NCI-H1092 (cell line): ENCODE results near the gene CDK5.
"Not testable (repeated sequence)": the region's sequence is repeated elsewhere in the genome, so short reads cannot be mapped to it uniquely, and the experiment has no call there.

ENCODE experiments used
- DNase-seq: peaks from one replicate; lab custom pipeline; 2025; lab: John Stamatoyannopoulos, UW

CDK5 gene

DNA sequence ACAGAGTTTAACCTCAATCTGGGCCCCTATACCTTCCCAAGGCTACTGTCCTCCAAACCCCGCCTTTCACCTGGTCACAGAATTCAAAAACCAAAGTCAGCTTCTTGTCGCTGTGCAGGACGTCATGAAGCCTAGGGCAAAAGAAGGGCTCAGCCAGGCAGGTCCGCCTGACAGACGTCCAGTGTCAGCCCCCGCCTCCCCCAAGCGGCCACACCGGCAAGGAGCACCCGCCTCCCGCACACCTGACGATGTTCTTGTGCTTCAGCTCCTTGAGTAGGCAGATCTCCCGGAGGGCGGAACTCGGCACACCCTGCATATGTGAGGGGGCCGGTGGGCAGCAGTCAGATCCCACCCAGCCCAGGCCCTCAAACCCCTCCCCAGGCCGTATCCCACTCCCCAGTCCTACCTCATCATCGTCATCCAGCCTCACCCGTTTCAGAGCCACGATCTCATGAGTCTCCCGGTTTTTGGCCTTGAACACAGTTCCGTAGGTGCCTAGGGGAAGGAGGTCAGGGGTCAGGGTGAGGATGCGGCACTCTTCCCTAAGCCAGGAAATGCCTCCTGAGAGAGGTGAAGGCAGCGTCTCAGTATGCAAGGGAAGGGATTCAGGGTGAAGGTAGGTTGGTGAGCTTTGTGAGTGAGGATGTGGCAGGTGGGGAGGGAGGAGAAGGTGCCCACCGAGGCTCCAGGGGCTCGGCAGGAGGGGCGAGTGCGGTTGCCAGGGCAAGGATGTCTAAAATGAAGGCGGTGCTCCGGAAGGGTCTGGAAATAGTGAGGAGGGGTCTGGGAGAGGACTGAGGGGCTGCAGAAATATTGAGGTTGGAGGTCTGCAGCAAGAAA lies 811 bp downstream of the CDK5 start:
- DNase-seq: no peak

DNA sequence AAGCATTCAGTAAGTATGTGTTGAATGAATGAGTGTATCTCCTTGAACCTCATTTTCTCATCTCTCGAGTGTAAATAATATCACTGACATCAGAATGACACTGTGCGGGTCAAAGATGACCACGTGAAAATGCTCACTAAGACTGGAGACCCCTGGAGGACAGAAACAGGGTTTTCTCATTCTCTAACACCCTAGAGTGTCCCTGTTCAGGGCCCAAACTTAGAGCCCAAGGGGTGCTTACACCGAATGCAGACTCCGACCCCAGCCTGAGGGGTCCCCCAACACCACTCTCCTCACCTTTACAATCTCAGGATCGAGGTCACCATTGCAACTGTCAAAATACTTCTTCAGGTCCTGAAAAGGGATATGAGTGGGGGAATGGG lies 1.4 kb downstream of the CDK5 start:
- no peak for DNase-seq

DNA sequence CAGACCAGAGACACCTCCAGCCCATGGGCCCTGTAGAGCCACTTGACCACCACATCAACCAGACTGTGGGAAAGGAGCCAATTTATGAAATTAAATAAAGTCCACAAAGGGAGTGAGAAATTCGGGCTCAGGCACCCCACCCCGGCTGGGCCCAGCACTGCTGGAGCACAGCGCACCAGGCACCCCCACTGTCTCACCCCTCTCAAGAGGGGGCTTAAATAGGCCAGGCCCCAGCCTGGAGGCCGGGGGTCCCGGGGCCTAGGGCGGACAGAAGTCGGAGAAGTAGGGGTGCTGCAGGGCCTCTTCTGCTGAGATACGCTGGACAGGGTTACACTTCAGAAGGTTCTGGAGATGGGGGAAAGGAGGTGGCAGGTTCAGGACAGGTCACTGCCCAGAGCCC lies 3.9 kb downstream of the CDK5 start:
- no peak for DNase-seq

DNA sequence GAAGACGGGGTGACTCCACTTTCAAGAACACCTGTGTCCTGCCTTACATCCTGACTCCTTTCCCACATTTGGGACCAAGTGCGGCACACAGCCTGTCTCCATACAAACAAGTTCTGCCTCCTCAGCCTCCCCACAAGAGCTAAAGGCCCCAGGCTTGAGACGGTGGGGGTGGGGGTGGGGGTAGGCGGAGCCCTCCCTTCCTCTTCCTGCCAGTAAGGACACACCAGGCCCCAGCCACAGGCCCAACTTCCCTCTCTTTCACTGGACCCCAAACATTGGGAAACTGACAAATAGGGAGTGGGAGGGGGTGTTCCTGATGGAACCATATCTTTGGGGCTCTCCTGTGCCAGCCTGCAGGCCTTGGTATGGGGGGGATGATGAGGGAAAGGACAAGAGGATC lies 4.6 kb downstream of the CDK5 start:
- DNase-seq: no peak

DNA sequence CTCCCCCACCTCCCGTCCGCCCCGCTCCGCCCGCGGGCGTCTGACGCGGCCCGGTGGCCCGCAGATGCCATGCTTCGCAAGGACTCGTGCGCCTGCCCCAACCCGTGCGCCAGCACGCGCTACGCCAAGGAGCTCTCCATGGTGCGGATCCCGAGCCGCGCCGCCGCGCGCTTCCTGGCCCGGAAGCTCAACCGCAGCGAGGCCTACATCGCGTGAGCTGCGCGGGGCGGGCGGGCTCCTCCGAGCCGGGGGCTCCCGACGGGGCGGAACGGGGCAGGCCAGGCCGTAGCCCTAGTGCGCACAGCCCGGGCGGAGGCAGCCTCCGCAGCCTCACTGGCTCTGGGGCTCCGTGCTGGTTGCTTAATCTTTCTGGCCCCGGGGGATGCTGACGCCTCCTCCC lies 6.6 kb downstream of the CDK5 start:
- DNase-seq: no peak

DNA sequence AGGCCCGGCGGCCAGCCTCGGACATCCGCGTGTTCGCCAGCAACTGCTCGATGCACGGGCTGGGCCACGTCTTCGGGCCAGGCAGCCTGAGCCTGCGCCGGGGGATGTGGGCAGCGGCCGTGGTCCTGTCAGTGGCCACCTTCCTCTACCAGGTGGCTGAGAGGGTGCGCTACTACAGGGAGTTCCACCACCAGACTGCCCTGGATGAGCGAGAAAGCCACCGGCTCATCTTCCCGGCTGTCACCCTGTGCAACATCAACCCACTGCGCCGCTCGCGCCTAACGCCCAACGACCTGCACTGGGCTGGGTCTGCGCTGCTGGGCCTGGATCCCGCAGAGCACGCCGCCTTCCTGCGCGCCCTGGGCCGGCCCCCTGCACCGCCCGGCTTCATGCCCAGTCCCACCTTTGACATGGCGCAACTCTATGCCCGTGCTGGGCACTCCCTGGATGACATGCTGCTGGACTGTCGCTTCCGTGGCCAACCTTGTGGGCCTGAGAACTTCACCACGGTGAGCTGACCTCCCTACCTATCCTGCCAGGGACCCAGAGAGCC lies 8.7 kb downstream of the CDK5 start:
- no peak for DNase-seq

DNA sequence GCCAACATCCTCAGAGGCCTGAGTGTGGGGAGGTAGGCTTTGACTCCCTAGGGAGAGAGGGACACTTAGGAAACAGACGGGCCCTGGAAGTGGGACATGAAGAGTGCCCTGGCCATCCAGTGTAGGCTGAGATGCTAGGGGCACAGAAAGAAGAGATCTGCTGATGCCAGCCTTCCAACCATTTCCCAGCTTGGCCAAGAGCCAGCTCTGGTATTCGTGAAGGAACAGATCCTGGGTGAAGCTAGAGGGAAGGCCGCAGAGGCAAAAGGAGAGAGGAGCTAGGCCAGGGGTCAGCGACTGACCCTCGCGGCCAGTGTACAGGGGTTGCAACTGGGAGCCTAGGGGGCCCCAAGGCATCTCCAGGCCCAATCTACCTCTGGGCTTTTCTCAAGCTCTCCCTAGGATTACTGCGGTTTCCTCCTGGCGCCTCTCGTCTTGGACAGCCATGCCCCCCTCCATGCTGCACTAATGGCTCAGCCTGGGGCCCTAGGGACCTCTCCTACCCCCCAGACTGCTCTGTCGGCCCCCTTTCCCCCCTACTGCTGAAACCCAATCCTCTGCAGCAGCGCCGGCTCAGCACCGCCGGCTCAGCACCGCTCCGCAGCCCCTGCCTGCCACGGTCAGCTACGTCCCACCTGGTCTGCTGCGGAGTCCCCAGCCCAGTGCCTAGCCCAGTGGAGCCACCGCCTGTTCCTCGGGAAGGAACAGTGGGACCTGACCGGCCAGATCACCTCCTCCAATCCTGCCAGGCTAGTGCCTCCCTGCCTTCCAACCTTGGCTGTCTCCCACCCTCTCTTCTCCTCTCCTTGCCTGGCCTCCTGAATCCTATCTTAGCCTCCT lies 9.5 kb downstream of the CDK5 start, which contains the start of gene ASIC3:
Gene ASIC3, plus strand, starts transcription at position 556 of the 840 bp plus-strand sequence. CDS start 355 bp downstream, outside the sequence.
- no peak for DNase-seq

DNA sequence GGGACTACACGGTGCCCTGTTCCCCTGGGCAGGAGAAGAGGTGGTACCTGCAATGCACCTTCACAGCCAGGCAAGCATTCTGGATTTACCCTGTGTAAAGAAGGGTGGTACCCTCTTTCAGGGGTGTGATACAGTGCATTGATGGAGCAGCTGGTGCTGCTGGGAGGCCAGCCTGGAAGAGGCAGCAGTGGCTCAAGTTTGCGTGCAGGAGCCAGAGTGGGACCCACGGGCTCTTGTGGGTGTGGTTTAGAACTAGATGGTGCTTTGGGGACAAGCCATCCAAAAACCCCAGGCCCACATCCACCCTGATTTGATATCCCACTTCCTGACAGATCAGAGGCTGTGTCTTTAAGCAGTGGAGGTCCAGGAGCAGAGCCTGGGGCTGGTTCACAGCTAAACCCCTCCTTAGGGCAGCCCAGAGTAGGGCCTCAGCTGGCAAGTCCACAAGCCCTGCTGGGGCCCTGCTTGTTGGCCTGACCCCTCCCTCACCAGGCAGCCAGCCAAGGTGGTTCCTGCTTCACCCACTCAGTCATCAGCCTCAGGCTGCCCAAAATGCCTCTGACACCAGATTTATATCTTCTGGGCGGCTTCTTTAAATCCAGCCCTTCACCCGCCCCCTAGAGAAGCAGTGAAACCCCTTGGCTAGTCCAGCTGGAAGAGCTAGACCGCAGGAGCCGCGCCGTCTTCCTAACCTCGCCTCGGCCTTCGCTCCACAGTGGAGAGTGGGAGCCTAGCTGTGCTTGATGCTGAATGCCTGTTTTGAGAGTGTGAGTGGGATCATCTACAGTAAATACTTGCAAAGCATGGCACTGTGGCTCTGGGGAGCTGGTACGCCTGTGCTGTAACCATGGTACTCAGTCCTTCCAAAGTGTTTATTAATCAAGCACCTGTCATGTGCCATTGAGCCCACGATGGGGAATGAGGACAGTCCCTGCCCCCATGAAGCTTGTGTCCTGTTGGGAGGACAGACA lies 10.8 kb downstream of the CDK5 start:
- DNase-seq: no peak

DNA sequence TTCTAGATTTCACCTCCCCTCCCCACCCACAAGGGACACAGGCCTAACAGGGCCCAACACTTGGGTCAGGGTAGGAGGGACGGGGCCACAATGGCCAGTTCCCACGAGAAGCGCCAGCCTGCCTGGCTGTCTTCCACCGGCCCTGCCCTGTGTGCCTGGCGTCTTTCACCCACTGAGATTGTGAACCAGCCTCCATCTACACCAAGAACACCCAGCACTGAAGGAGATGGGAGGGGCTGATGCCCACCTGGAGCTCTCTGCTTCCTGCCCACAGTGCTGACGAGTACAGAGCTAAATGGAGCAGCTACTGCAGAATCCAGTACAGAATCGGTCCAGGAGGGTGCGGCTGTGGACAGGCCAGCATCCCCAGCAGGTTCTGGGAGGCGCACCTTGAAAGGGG lies 11.7 kb downstream of the CDK5 start:
- DNase-seq: no peak

DNA sequence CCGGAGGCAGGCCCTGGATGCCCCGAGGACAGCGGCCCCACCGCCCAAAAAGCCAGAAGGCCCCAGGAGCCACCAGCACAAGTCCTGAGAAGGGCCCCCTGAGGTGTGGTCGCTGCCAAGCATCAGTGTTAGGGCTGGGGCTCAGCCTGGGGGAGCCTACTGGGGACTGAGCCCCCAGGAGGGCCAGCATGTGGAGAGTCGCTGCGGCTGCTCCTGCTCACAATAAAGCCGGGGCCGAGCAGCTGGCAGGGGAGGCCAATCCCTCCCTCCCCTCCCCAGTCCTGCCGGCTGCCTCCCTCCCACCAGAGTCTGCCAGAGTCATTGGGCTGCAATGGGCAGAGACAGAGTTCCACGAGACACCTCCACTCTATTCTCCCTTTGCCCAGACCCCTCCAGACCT lies 12.4 kb downstream of the CDK5 start:
- no peak for DNase-seq

DNA sequence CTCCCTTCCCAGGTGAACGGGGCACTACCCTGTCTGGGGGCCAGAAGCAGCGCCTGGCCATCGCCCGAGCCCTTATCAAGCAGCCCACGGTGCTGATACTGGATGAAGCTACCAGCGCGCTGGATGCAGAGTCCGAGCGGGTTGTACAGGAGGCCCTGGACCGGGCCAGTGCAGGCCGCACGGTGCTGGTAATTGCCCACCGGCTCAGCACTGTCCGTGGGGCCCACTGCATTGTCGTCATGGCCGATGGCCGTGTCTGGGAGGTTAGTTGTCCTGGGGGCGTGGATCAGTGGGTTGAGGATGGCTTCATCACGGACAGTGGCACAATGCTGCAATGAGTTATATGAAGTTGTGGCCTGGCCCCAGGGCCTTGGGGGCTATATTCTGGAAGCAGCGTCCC lies 13.7 kb downstream of the CDK5 start:
- no peak for DNase-seq

DNA sequence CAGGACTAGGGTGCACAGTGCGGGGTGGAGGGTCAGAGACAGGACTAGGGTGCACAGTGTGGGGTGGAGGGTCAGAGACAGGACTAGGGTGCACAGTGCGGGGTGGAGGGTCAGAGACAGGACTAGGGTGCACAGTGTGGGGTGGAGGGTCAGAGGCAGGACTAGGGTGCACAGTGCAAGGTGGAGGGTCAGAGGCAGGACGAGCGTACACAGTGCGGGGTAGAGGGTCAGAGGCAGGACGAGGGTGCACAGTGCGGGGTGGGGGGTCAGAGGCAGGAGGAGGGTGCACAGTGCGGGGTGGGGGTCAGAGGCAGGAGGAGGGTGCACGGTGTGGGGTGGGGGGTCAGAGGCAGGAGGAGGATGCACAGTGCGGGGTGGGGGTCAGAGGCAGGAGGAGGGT lies 14.2 kb downstream of the CDK5 start:
- DNase-seq: not testable (repeated sequence)

DNA sequence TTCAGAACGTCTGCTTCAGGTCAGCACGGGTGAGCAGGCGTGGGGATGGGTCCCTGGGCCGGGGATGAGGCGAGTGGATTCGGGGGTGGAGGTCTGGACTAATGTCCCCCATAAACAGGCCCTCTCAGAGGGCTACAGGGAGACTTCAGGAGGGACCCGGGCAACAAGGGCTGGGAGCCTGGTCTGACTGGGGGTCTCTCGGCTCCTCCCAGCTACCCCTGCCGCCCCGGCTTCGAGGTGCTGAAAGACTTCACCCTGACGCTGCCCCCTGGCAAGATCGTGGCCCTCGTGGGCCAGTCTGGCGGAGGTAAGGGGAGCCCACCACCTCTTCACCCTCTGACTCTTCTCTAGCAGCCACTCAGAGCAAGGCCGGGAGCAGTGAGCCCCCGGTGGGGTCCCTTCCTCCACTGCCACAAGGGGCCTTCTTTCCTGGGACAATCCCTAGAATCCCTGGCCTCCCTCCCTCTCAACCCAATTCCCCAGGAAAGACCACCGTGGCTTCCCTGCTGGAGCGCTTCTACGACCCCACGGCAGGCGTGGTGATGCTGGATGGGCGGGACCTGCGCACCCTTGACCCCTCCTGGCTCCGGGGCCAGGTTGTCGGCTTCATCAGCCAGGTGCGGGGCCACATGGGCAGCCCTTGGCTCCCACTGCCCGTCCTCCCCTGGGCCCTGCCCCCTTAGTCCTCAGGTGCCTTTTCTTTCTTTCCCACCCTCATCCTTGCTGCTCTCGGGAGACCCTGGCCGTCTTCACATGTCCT lies 16.9 kb downstream of the CDK5 start:
- no peak for DNase-seq

DNA sequence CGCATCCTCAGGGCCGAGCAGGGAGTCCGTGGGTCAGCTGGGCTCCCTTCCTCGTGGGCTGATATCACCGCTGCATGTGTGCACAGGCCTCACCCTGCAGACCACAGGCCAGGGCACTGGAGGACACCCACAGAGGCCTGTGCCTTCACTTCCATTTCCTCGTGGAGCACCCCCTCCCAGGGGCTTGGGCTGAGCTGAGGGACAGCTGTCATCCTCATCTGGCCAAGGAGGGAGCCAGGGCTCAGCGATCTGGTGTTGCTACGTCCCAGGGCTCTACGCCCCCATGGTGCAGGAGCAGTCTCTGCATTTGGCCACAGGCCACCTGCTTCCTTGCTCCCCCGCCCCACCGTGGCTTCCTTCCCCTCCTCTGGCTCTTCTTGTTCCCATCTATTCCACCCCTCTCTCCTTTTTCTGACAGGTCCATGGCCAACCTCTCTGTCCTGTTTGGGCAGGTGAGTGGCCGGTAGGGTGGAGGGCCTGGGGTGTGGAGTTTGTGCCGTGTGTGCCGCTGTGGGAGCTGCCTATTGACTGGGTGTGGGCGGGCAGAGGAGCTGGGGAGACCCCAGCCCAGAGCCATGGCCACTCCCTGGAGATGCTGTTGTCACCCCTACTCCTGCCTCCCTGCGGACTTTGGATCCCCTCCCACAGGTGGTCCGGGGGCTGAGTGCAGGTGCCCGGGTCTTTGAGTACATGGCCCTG lies 17.7 kb downstream of the CDK5 start:
- no peak for DNase-seq

DNA sequence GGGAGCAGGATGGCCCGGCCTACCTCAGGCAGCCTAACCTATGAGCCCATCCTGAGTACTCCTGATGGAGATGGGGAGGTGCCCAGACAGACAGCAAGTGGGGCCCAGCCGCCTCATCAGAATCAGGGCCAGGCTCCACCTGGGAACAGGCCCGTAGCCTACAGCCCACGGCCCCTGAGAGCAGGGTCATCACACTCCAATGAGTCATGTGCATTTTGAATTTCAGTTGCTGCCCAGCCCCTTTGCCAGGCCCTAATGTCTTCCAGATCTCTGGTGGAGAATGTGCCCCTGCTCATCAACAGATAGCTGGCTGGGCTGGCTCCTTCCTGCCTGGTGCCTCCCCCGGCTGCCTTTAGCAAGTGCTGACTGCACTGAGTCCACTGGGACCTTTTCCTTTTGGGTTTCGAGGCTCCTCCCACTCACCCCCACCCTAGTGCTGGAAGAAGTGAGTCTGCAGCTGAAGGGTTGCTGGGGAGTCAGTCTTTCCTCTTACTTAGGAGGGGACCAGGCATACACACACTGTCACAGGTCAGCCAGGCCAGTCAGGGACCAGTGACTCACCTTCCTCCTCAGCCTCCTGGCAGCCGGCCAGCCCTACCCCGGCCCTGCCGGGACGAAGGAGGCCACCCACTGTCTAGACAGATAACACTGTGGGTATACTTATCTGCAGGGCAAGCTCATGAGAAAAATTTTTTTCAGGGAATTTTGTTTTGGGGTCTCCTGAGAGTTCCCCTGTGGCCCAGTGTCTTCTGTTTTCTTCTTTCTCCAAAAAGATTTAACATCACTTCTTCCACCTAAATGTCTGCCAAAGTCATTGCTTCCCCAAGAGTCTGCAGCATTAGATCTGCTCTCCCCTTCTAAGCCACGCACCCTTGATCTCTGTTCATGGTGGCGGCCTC lies 18.5 kb downstream of the CDK5 start:
- DNase-seq: no peak

DNA sequence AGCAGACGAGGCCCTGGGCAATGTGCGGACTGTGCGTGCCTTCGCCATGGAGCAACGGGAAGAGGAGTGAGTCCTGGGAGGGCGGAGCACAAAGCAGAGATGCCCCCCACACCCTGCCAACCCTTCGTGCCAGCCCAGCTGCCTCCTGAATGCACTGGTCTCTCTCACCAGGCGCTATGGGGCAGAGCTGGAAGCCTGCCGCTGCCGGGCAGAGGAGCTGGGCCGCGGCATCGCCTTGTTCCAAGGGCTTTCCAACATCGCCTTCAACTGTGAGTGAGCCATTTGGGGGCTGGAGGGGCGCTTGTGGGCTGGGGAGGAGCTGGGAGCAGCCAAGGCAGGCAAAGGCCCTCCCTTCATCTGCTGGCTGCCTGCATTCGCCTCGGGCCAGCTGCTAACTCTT lies 21.8 kb downstream of the CDK5 start:
- DNase-seq: no peak

DNA sequence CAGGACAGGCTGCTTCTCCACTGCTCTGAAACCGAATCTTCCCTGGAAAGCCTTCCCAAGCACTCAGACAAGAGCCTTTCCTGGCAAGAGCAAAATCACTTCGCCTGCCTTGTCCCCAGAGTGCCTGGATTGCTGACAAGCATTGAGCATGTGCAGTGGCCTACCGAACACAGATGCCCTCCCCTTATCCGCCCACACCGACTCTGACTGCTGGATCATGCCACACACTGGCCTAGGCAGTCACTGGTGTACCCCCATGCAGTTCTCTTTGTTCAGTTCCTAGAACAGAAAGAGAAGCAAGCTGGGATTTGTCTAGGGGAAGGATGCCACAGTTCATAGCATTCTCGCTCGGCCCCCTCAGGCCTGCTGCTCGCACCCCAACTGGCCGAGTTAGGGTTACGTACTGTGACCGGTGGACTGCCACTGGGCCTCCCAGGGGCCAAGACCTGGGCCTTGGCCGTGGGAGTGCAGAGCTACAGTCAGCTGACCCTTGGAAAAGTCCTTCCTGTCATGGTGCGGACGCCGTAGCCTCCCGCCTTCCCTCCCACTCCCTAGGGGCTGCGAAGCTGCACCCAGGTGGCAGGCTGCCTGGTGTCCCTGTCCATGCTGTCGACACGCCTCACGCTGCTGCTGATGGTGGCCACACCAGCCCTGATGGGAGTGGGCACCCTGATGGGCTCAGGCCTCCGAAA lies 22.5 kb downstream of the CDK5 start:
- no peak for DNase-seq

DNA sequence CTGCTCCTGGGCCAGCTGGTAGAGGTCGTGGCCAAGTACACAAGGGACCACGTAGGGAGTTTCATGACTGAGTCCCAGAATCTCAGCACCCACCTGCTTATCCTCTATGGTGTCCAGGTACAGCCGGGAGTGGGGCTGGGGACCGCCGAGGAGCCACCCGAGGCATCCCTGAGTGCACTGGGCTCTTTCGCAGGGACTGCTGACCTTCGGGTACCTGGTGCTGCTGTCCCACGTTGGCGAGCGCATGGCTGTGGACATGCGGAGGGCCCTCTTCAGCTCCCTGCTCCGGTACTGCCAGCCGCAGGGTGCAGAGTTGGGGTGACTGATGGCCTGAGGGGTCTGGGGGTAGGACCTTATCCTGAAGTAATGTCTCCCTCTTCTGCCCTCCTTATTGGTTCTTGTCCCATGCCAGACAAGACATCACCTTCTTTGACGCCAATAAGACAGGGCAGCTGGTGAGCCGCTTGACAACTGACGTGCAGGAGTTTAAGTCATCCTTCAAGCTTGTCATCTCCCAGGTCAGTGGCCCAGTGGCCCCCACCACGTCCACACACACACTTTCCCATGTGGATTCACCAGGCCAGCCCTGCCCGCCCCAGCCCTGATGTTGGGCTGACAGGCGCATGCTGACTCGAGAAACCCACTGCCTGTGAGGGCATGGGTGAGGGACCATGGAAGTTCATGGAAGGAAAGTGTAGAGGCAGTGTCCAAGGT lies 23.2 kb downstream of the CDK5 start:
- DNase-seq: no peak
